IPS DF 19.7 (cell line): ENCODE data around the gene DHX40.
"Not testable (repeated sequence)": the region's sequence is repeated elsewhere in the genome, so short reads cannot be mapped to it uniquely, and the experiment has no call there.

ENCODE experiments used
- DNase-seq: peaks from one replicate; pipeline ENCODE4 v3.0.0-alpha.2; 2013; ENCODE audit warnings: low read depth, low spot score

The DHX40 gene

DNA sequence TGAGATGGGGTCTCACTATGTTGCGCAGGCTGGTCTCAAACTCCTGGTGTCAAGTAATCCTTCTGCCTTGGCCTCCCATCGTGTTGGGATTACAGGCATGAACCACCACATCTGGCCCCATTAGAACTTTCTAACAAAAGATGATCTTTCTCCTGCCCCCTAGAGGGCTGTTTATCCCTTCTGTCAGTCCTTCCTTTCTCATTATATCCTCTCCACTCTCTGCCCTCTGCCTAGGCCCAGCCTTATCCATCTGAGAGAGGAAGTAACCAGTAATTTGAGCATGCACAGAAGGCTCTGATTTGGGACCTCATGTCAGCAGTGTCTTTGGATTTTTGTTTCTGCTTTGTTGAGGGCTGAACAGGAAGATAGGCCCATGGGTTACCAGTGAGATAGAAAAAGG is 4.4 kb upstream of the DHX40 start:
- DNase-seq, result no peak

DNA sequence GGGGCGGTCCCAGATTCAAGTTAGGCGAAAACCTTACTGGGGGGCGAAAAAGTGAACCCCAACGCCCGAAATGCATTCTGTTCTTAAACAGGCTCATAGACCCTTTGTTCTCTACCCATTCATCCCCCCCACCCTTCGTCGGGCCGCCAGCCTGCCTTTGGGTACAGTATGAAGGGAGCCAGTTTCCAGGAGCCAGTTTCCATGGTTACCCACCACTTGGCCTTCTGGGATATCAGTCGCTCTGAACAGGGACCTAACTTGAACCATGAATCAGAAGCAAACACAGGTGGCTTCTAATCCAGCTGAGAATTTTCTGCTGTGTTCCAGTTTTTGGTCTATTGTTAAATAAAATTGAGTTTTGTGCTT is 532 bp downstream of the DHX40 start:
- peak; percentile 69 for DNase-seq

DNA sequence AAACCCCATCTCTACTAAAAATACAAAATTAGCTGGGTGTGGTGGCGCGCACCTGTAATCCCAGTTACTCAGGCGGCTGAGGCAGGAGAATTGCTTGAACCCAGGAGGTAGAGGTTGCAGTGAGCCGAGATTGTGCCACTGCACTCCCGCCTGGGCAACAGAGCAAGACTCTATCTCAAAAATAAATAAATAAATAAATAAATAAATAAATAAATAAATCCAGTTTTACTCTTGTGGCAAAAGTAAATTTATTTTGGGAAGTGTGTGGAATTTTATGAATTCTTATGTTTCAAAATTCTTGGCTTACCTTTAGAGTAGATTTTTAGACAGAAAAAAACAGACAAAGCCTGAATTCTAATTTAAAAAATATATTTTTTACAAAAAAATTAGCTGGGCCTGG is 3.7 kb downstream of the DHX40 start:
- DNase-seq, result not testable (repeated sequence)

DNA sequence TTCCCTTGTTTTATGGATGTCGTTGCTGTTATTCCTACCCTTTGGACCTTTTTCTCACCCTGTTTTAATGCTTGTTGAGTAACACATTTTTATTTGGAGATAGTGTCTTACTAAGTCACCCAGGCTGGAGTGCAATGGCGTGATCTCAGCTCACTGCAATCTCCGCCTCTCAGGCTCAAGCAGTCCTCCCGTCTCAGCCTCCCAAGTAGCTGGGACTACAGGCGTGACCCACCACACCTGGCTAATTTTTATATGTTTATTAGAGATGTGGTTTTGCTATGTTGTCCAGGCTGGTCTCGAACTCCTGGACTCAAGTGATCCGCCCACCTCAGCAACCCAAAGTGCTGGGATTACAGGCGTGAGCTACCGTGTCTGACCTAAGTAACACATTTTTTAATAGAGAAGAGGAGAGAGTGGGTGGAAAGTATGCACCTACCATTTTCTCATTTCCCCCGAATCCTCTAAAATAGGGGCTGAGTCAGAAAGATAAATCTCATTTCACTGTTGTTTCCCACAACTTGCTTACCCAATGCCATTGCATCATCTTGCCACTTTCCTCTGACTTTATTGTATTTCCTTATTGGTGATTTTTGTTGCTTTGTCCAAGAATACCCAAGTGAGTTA is 7.0 kb downstream of the DHX40 start:
- DNase-seq, result no peak

DNA sequence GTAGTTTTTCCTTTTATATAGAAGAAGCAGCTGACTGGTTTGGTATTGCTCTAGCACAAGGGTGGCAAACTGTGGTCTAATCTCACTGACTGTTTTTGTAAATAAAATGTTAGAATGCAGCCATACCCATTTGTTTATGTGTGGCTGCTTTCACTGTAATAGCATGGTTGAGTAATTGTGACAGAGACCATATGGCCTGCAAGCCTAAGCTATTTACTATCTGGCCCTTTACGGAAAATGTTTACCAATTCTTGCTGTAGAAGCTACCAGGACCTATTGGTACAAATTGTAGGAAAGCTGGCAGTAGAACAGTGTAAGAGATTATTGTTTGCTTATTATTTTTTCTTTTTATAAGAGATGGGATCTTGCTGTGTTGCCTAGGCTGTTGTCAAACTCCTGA is 18.8 kb downstream of the DHX40 start:
- DNase-seq, result not testable (repeated sequence)

DNA sequence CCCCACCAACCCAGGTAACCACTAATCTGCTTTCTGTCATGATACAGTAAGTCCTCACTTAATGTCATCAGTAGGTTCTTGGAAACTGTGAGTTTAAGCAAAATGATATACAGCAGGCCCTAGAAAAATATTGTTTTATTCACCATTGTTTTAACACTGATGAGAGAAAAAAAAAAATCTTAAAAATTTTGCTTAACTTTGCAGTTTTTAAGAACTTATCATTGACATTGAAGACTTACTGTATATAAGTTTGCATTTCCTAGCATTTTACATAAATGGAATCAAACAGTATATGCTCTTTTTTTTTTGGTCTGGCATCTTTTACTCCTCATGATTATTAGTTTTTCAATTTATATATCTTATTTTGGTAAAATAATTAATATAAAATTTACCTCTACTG is 34.8 kb downstream of the DHX40 start:
- no peak for DNase-seq

DNA sequence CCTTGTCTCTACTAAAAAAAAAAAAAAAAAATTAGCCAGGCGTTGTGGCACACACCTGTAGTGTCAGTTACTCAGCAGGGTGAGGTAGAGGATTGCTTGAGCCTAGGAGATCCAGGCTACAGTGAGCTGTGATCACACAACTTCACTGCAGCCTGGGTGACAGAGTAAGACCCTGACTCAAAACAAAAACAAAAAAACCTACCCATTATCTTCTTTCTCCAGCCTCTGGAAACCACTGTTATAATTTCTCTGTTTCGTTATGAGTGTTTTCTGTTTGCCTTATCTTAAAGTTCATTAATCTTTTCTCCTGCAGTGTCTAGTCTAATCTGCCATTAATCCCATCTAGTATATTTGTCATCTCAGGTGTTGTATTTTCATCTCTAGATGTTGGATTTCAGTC is 35.7 kb downstream of the DHX40 start:
- DNase-seq, result no peak

DNA sequence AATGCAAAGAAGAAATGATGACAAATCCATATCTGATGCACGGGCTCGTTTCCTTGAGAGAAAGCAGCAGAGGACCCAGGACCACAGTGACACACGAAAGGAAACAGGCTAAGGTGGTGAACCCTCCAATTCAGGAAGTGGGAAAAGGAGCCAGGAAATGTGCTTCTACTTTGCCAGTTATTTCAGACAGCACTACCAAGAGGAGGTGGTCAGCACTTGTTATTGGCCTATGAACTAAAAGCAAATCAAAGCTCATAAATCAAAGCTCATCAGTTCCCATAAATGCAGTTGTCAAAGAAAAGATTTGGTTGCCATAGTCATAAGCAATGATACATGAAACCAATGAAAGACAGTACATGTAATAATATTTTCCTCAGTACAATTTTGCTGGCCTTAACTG is 41.7 kb downstream of the DHX40 start:
- no peak for DNase-seq

DNA sequence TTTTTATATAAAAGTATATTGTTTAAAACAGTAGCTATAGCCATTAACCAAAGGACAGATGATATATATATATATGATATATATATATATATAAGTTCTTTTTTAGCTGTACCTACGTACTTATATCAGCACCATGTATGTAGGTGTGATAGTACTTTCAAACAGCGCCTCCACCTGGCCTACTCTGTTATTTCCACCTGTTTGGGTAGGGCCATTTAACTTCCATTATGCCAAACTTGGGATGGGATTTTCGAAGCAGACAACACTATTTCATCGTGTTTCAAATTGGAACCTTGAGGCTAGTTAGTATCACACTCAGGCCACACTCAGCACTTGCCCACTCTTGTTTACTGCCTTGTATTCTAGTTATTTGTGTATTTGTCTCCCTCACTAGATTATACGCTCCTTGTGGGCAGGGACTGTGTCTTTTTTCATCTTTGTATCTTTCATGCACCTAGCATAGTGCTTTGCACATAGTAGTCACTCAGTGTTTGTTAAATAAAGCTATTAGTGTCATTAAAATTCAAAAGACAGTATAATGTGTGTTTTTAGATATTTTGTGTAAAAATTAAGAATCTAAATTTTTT is 42.5 kb downstream of the DHX40 start:
- DNase-seq, result no peak

DNA sequence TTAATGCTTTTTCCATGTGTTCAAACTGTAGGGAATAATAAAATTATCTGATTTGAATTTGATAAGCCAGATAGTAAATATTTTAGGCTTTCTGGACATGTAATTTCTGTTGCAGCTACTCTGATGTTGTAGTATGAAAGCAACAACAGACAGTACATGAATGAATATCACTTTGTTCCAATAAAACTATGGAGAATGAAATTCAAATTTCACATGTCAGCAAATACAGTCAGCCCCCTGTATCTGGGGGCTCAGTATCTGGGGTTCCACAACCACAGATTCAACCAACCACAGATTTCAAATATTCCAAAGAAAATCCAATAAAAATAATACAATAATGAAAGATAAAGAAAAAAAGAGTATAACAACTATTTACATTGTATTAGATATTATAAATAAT is 46.1 kb downstream of the DHX40 start:
- no peak for DNase-seq

DNA sequence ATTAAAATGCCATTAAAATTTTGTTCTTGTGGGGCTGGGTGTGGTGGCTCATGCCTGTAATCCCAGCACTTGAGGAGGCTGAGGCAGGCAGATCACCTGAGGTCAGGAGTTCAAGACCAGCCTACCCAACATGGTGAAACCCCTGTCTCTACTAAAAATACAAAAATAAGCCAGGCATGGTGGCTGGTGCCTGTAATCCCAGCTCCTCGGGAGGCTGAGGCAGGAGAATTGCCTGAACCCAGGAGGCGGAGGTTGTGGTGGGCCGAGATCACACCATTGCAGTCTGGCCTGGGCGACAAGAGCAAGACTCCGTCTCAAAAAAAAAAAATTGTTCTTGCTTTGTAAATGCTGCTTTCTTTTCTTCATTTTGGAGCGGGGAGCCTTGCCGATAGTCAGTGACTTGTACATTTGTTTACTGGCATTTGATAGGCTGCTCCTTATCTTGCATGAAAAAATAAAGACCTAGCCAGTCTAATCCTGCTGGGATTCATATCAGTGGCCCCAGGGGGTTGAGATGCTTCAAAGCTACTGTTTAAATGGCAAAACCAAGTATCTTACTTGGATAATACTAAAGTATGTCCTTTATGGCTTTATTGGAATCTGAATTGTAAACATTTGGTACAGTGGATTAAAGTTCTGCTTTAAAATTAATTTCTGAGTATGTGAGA is 51.0 kb downstream of the DHX40 start:
- no peak for DNase-seq

DNA sequence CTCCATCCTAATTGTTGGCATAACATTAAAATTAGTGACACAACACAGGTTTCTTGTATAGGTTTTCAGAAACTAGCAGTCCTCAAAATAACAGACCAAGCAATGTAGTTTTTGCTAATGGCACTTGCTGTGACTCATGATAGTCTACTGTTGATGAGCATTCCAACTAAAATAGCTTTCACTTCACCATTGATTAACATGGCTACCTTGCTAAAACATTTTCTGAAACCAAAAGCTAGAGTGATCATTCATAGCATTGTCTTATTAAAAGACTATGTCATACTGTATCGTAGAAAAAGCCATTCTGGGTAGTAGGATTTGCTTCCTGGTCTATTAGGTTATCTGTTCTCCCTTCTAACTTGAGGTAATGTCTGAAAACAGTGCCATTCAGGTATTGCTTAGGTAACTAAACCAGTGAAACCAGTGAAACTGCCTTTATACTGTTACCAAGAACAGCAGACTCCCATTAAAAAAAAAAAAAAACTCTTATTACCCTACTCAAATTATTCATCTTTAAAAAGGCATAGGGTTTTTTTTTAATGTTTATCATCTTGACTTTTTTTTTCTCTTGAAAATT is 51.8 kb downstream of the DHX40 start:
- no peak for DNase-seq

DNA sequence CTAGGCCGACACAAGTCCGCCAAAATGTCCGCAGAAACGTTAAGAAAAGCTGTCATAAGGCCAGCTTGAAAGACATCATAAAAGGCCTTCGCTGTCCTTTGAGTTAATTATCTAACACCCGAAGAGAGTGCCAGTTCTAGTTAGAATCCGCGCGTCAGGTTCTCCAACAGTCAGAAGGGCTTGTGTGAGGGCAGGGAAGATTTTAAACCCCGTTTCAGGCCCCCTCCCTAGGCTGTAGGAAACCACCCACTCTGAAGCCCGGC is 53.6 kb downstream of the DHX40 start:
- DNase-seq, result peak; percentile 52

DNA sequence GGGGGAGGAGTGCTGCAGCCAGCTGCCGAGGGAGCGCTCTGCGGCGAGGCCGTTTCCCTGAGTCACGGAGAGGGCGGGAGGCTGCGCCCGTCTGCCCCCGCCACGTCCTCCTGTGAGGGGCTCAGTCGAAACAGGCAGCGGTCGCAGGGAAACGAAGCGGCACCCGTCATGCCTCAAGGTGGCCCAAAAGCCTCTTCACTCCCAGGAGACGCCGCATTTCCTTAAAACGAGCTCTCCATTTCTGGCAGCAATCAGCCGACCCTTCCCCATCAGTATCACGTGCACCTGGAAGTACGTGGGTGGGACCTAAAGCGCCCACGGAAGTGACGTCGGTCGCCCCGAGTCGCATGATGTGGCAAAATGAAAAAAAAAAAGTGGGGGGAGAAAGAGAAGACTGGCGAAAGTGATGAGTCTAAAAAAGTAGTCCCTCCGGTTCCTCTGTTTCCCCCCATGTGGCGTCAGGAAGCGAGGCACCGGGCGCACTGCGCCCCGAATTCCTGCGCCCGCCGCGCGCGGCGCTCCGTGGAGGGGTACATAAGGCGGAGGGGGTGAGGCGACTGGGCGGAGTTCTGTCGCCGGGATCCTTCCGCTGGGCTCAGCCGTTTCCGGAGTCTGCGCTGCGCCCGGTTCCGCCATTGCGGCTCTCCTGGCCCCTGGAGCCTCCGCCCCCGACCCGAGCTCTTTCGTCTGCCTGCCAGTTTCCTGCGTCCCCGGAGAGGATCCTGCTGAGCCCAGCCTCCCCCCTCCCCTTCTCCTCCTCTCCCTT is 54.1 kb downstream of the DHX40 start, which contains the start of gene CLTC:
TSS of gene CLTC (plus strand) at position 598 of the 766 bp plus-strand sequence. CDS start 237 bp downstream, outside the sequence.
- DNase-seq, result peak; percentile 90

DNA sequence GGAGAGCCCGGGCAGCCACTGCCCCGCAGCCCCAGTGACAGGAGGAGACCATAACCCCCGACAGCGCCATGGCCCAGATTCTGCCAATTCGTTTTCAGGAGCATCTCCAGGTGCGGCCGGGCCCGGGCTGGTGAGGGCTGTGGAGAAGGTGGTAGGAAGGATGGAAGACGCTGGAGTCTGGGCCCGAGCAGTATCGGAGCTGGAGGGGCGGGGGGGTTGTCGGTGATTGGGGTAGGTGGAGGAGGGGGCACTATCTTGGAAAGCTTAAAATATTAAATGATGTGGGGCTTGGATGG is 54.6 kb downstream of the DHX40 start:
- DNase-seq, result no peak

DNA sequence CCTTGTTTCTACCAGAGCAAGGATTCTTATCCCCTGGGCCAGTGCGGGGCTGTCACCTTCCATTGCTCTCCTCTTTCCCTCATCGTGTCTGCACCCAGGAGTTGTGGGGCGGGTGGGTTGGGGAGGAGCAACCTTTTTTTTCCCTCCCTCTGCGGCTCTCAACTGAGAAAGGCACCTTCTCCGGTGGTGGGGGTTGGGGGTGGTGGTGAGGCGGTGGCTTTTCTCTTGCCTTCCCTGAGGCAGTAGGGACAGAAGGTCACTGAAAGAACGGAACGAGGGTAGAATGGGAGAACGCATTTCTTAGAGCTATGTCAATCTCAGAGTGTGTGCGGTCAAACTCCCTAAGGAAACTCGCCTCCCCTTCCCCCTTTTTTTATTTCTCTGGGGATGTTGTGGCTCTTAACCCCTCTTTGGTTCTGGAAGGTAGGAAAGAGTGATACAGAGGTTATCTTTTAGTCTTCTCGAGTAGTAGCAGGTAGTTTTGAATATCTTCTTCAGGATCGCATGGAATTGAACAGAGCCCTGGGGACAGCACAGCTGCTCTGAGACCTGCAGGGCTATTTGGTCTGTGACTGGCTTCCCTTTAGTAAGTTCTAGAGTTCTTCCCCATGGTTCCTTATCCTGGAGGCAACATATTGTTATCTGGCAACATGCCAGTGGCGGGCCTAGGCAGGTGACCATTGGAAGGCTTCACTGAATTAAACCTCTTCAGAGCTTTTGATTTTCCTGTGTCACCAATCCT is 55.3 kb downstream of the DHX40 start:
- DNase-seq, result no peak

DNA sequence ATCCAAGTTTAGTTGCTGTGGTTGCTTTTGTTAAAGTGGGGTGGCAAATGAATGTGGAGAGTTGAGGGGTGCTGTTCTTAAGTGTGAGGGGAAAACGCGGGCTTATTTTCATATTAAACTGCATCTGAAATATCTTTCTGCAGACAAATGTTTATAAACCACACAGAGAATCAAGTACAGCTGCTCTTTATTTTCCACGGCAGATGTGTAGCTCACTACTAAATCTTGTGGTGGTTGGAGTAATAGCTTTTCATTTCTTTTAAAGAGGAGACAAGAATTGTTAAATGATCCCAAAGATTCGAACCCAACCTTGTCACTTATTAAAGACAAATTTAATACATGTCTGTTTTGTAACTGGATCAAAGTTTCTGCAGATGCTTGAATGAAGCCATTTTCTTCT is 56.4 kb downstream of the DHX40 start:
- no peak for DNase-seq

DNA sequence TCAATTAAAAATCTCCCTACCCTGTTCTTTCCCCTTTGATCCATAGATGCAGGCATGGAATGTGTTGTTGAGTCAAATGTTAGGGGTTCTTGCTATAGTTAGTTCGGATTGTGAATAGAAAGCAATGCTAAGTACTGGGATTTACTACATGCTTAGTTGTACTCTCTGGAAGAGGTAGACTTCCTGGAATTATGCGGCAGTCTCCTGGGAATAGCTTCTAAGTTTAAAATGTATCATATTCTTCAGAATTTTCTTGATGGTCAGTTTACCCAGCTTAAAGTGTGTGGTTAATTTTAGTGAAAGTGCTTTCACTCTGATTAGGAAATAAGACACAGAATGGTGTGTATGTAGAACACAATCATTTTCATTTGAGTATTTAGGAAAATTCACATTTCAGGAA is 57.7 kb downstream of the DHX40 start:
- no peak for DNase-seq

DNA sequence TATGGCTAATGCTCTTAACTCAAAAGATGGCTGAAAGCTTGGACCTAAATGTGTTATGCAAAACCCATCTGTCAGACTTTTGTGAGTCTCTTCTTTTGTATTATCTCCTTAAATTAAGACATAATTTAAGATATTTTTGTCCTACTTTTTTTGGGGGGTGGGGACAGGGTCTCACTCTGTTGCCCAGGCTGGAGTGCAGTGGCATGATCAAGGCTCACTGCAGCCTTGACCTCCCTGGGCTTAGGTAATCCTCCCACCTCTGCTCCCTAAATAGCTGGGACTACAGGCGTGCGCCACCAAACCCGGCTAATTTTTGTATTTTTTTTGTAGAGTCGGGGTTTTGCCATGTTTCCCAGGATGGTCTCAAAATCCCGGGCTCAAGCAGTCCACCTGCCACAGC is 61.3 kb downstream of the DHX40 start:
- no peak for DNase-seq

DNA sequence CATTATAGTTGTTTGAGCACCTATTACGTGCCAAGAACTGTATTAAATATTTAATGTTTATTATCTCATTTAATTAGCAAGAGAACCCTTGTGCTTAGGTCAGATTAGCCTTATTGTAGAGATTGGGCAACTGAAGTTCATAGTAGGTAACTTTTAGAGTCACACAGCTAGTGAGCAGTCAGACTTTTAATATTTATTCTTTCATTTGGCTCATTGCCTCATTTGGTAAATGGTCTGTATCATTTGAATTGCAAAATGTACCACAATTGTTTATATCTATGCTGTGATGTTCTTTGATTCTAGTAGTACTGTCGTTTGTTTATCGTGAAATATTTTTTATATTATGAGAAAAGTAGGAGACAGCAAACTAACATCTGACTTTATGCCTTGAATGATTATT is 61.9 kb downstream of the DHX40 start:
- DNase-seq, result no peak

DNA sequence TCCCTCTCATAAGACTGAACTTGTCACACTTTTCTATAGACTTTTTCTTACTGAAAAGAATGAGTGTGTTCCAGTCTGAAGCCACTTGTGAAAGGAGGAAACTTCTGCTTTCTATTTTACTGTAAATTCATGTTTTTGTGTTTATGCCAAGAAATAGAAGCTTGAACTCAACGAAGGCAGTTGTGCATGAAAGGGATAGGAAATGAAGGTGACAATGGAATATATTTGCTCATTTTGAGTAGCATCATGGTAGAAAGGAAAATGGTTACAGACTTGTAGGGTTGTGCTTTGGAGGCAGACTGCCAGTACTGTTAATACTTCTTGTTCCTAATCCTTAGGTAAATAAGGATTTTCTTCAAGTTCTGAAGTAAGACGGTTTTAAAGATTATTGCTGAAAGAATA is 62.4 kb downstream of the DHX40 start:
- DNase-seq, result no peak

DNA sequence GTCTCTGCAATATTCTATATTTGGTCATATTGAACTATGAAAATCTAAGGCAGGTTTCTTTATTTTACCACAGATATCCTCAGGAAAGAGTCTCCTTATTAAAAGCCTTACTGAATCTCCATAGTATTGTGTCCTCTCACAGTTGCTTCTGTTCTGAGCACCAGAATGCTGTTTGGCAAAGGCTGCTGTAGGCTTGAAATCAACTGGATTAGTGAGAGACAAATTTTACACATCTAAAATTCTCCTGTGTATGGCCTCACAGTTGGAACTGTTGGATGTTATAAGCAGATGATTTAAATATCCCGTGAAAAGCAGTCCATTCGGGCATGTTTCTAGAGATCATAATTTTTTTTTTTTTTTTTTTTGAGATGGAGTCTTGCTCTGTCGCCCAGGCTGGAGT is 63.8 kb downstream of the DHX40 start:
- DNase-seq, result no peak
